ENCODE measurements around the gene OAS1.

OAS1 gene

DNA sequence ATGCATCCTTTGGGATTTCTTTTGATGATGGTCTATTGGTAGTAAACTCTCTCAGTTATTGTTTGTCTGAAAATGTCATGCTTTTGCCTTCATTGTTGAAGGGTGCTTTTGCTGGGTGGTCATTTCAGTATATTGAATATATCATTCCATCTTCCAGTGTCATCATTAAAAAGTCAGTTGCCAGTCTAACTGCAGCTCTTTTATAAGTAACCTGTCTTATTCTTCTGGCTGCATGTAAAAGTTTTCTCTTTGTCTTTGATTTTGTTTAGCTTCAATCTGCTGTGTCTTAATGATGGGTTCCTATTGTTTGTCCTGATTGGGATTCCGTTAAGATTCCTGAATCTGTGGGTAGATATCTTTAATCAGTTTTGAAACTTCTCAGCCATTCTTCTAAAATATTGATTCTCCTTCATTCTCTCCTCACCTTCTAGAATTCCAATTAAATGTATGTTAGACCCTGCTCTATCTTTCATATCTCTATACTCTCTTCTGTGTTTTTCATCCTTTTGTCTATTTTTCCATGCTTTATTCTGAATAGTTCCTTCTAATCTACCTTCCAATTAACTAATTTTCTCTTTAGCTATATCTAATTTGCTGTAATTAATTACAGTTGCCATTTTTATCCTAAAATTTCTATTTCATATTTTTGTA is 6.4 kb downstream of the OAS1 start:
- TF ChIP-seq TEAD4 (IDR thresholded peaks at IDR 0.05) (no peak), EP300 (IDR thresholded peaks at IDR 0.05; ENCODE audit: borderline replicate concordance) (no peak), EGR1 (IDR thresholded peaks at IDR 0.05) (no peak), ZBTB7A (IDR thresholded peaks at IDR 0.05; ENCODE audit: low read depth) (no peak), RAD21 (IDR thresholded peaks at IDR 0.05; ENCODE audit: low read depth) (no peak), NFIC (IDR thresholded peaks at IDR 0.05) (no peak), CREB1 (IDR thresholded peaks at IDR 0.05; ENCODE audit: low read depth) (no peak), REST (IDR thresholded peaks at IDR 0.05; ENCODE audit: low read depth) (no peak), TAF1 (IDR thresholded peaks at IDR 0.05; ENCODE audit: low read depth) (no peak), MAX (IDR thresholded peaks at IDR 0.05) (no peak), CEBPB (IDR thresholded peaks at IDR 0.05) (no peak), FOXM1 (IDR thresholded peaks at IDR 0.05; ENCODE audit: borderline replicate concordance, low read depth) (no peak), TCF12 (IDR thresholded peaks at IDR 0.05; ENCODE audit: low read depth) (no peak), USF1 (IDR thresholded peaks at IDR 0.05) (no peak), YY1 (IDR thresholded peaks at IDR 0.05; ENCODE audit: low read depth) (no peak)

DNA sequence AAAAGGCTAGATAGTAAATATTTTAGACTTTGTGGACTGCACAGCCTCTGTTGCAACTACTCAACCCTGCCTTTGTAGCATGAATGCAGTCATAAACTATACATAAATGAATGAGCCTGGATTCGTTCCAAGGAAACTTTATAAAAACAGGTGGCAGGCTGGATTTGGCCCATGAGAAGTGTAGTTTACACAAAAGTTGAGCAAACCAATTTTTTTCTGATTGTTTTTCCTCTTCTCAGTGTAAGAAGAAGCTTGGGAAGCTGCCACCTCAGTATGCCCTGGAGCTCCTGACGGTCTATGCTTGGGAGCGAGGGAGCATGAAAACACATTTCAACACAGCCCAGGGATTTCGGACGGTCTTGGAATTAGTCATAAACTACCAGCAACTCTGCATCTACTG is 9.5 kb downstream of the OAS1 start:
- TF ChIP-seq REST (IDR thresholded peaks at IDR 0.05; ENCODE audit: low read depth) = no peak
- no peak for TF ChIP-seq YY1 (IDR thresholded peaks at IDR 0.05; ENCODE audit: low read depth)
- no peak for TF ChIP-seq CREB1 (IDR thresholded peaks at IDR 0.05; ENCODE audit: low read depth)
- TF ChIP-seq MAX (IDR thresholded peaks at IDR 0.05) = no peak
- no peak for TF ChIP-seq ZBTB7A (IDR thresholded peaks at IDR 0.05; ENCODE audit: low read depth)
- no peak for TF ChIP-seq USF1 (IDR thresholded peaks at IDR 0.05)
- TF ChIP-seq TEAD4 (IDR thresholded peaks at IDR 0.05) = no peak
- no peak for TF ChIP-seq EP300 (IDR thresholded peaks at IDR 0.05; ENCODE audit: borderline replicate concordance)
- TF ChIP-seq TCF12 (IDR thresholded peaks at IDR 0.05; ENCODE audit: low read depth) = no peak
- TF ChIP-seq EGR1 (IDR thresholded peaks at IDR 0.05) = no peak
- TF ChIP-seq RAD21 (IDR thresholded peaks at IDR 0.05; ENCODE audit: low read depth) = no peak
- no peak for TF ChIP-seq FOXM1 (IDR thresholded peaks at IDR 0.05; ENCODE audit: borderline replicate concordance, low read depth)
- TF ChIP-seq NFIC (IDR thresholded peaks at IDR 0.05) = no peak
- no peak for TF ChIP-seq TAF1 (IDR thresholded peaks at IDR 0.05; ENCODE audit: low read depth)
- TF ChIP-seq CEBPB (IDR thresholded peaks at IDR 0.05) = no peak

- TF ChIP-seq TEAD4 (IDR thresholded peaks at IDR 0.05) (no peak), TCF12 (IDR thresholded peaks at IDR 0.05; ENCODE audit: low read depth) (no peak), FOXM1 (IDR thresholded peaks at IDR 0.05; ENCODE audit: borderline replicate concordance, low read depth) (no peak)
Measured at GRCh38 chr12:112919121-112919520, 12.4 kb downstream of the OAS1 start.

GRCh38 chr12:112924986-112925385 is 18.2 kb downstream of the OAS1 start:
- TF ChIP-seq YY1 (IDR thresholded peaks at IDR 0.05; ENCODE audit: low read depth) (no peak), CEBPB (IDR thresholded peaks at IDR 0.05) (no peak), FOXM1 (IDR thresholded peaks at IDR 0.05; ENCODE audit: borderline replicate concordance, low read depth) (no peak), TCF12 (IDR thresholded peaks at IDR 0.05; ENCODE audit: low read depth) (no peak), NFIC (IDR thresholded peaks at IDR 0.05) (no peak), TAF1 (IDR thresholded peaks at IDR 0.05; ENCODE audit: low read depth) (no peak), CREB1 (IDR thresholded peaks at IDR 0.05; ENCODE audit: low read depth) (no peak), MAX (IDR thresholded peaks at IDR 0.05) (no peak), ZBTB7A (IDR thresholded peaks at IDR 0.05; ENCODE audit: low read depth) (no peak), TEAD4 (IDR thresholded peaks at IDR 0.05) (no peak), RAD21 (IDR thresholded peaks at IDR 0.05; ENCODE audit: low read depth) (no peak), EGR1 (IDR thresholded peaks at IDR 0.05) (no peak), REST (IDR thresholded peaks at IDR 0.05; ENCODE audit: low read depth) (no peak), EP300 (IDR thresholded peaks at IDR 0.05; ENCODE audit: borderline replicate concordance) (no peak), USF1 (IDR thresholded peaks at IDR 0.05) (no peak)

Data from Ishikawa (cell line).